Measurements from ENCODE around the gene FOS.

The FOS gene

GRCh38 chr14:75322746-75323145, 44.1 kb downstream of the FOS start:
- FAIRE-seq = no peak

DNA sequence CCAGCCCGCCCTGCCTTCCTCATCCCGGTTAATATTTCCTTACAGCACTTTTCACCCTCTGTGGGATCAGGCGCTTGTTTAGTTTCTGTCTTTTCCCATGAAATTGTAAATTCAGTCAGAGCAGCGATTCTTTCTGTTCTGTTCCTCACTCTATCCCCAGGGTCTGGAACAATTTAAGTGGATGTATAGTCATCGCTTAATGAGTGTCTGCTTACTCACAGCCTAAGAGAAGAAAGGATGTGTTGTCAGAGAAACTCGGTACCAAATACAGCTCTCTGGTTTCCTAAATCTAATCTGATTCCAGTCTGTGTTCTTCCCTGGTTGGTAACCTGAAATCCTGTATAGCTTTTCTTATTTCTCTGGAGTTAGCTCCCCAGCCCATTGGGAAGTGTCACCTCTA, 44.9 kb downstream of the FOS start:
- FAIRE-seq = no peak

GRCh38 chr14:75328558-75329155, 50.0 kb downstream of the FOS start:
- FAIRE-seq = no peak

DNA sequence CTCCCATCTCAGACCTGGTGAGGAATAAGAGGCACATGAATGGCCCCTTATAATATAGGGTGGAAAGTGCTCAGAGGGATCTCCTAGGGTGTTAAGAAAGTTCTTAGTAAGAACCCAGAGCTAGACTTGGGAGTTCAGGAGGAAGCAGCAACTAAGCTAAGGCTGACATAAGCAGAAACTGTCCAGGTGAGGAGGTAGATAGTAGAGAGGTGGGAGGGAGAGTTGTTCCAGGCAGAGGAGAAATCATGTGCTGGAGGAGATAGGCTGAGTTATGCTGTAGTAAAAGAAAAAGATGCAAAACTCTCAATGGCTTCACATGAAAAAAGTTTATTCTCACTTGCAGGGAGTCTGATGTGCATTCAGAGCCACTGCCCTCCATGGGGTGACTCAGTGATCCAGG, 50.7 kb downstream of the FOS start:
- FAIRE-seq = no peak

GRCh38 chr14:75331471-75331870, 52.8 kb downstream of the FOS start:
- FAIRE-seq = no peak

Data from G401.6 (cell line).